HCEC 1CT (cell line): Measurements from ENCODE around the gene PLEKHB1.

Experiments
- DNase-seq: peaks from one replicate; pipeline ENCODE4 v3.0.0-alpha.2; 2017

Gene PLEKHB1

DNA sequence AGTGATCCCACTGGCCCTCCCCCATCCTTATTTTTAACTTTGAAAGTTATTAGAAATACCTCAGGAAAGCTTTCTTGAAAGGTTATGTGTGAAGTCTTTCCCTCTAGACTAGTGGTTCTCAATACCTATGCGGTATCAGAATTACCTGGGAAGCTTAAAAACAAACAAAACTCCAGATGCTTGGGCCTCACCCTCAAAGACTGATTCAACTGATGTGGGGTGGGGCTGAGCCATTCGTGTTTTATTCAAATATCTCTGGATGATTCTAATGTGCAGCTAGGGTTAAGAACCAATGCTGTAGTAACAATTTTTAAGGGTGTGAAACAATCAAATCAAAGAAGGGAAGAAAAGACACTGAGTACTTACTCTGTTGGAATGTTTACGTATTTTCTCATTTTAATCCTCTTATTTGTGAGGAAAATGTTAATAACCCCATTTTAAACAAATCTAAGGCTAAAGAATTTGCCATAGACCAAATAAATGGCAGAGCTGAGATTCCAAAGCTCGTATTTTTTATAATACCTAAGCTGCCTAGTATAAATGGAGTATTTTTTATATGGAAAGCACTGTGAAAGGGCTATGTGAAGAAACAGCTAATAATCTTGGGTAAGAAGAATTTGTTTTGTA lies 47.6 kb downstream of the PLEKHB1 start:
- DNase-seq, result no peak

DNA sequence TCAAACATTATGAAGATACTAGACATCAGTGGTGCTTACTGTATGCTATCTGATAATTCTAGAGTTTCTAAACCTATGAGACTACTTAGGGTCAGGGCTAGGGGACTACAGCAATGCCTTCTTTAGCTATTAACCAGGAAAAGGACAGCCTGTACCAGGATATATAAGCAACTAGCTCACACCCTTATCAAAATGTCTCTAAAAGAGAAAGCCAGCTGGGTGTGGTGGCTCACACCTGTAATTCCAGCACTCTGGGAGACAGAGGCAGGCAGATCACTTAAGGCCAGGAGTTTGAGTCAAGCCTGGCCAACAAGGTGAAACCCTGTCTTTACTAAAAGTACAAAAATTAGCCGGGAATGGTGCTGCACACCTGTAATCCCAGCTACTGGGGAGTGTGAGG lies 58.7 kb downstream of the PLEKHB1 start:
- no peak for DNase-seq

GRCh38 chr11:73710964-73711363 lies 64.6 kb downstream of the PLEKHB1 start:
- no peak for DNase-seq
